GF-D8 (cell line): Measurements from ENCODE around the gene PAX7.
"Not testable (repeated sequence)": the region's sequence is repeated elsewhere in the genome, so short reads cannot be mapped to it uniquely, and the experiment has no call there.

Experiments
- DNase-seq: peaks from one replicate; lab custom pipeline; 2025; lab: John Stamatoyannopoulos, UW

The PAX7 gene

GRCh38 chr1:18730321-18730720 lies 99.7 kb downstream of the PAX7 start:
- no peak for DNase-seq

GRCh38 chr1:18731148-18731547 lies 100.5 kb downstream of the PAX7 start:
- no peak for DNase-seq

GRCh38 chr1:18731591-18732235 lies 101.1 kb downstream of the PAX7 start:
- no peak for DNase-seq

GRCh38 chr1:18732686-18733085 lies 102.0 kb downstream of the PAX7 start:
- no peak for DNase-seq

DNA sequence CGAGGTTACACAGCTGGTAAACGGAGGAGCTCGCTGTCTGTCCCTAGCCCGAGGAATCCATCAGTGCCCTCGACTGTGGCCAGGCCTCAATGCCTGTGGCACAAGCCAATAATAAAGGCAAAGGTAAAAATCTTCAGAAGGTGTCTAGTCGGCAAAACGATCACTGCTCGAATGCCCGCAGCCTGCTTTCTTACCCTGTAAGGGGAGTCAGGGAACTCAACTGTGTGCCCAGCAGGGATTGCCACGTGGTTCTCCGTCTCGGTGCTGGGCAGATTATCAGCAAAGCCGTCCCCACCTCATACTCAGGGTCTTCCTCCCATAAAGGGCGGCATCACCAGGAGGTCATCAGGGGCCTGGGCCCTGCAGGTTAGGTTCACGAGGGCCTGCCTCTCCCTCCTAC lies 103.4 kb downstream of the PAX7 start:
- DNase-seq = no peak

DNA sequence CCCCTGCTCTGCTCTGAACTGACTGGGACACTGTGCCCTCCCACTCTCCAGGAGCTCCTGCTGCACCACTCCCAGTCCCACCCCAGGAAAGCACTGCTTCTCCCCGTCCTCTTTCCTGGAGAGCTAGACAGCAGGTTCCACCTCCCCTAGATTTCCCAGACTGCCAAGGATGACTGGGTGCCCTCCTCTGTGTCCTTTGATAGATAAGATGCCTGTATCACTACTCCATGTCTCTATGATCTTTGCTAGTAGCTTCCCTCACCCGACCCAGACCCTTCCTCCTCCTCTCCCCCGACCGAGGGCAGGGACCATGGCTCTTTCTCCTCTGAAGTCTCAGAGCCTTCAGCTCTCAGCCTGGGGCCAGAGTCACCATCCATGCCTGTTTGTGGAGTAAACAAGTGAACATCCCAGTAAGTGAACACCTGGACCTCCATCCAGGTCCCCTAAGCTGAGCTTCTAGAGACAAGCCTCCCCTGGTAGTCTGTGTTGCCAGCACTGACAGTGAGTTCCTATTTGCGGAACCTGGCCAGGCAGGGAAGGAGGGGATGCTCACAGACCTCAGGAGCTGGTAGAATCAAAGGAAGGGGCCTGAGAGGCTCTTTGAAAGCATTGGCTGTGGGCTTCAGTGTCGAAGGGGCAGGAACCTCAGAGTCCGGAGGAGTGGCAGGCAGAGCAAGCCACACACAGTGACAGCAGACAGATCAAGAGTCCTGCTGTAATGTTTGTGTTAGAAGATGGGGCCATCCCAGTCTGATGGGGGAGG lies 104.0 kb downstream of the PAX7 start:
- DNase-seq = no peak

GRCh38 chr1:18735224-18735997 lies 104.8 kb downstream of the PAX7 start:
- no peak for DNase-seq

DNA sequence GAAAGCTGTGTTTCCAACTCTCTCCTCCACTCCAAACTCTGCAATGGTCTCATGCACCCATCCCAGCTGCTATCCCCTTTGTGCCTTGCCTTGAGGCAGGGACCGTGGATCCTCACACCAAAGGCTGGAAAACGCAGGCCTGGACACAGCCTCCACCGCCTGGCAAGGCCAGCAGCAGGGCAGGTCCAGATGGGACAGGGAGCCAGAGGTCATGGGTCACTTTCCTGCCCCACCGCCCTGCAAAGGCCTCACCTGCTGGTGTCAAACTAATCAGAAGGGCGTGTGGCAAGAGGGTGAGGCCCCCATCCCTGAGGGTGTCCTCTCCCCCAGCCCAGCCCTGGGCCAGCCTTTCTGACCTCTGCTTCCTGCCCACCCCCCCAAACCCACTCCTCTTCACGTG lies 106.3 kb downstream of the PAX7 start:
- DNase-seq = no peak

DNA sequence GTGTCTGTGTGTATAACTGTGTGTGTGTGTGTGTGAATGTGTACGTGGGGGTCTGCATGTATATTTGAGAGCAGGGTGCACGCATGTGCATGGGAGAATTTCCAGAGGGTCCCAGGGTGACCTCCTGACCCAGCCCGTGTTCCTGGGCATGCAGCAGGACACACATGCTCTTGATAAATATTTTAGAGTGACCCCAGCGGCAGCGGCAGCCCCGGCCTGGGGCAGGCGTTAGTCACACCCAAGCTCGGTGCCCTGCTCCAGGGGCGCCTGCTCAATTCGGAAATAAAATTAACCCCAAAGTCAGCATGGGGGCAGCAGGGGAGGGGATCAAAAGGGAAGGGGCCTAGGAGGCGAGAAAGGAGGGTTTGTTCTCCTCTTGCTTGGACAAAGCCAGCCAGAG lies 107.5 kb downstream of the PAX7 start:
- DNase-seq = no peak

DNA sequence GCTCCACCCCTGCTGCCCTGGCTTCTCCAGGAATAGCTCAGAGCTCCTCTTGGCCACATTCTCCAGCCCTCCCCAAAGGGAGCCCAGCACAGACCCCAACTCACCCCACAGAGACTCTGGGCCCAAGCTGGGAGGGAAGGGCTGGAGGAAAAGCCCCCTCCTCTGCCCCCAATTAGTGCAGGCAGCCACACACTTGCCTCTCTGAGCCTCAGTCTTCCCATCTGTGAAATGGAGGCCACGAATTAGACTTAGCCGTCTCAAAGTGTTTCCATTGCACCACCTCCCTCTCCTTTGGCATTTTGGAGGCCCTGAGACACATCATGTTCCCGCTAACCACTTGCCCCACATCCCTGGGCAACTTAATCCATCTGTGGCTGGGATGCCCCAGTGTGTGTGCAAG lies 108.0 kb downstream of the PAX7 start:
- no peak for DNase-seq

- DNase-seq = no peak
Measured at GRCh38 chr1:18739408-18739807, 108.8 kb downstream of the PAX7 start.

DNA sequence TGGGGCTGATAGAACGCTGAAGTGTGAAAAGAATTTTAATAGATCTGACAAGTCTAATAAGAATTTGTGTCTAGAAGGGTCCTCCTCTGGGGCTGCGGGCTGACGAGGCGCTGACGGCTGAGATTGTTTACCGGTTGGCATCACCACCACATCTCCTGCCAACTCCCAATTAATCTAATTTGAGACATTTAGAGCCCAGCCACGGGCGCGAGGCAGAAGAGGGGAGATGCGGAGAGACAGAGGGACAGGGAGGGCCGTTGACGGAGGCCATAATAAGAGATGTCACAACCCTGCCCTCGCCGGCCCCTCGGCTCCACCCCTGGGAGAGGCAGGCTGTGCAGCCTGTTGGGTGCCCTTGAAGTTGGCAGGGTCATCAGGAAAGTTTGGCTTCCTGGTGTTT lies 109.3 kb downstream of the PAX7 start:
- DNase-seq = no peak

- DNase-seq = no peak
Measured at GRCh38 chr1:18740617-18741016, 110.0 kb downstream of the PAX7 start.

GRCh38 chr1:18743233-18743632 lies 112.6 kb downstream of the PAX7 start:
- no peak for DNase-seq

- not testable (repeated sequence) for DNase-seq
Measured at GRCh38 chr1:18744381-18744780, 113.7 kb downstream of the PAX7 start.

- no peak for DNase-seq
Measured at GRCh38 chr1:18746981-18747380, 116.3 kb downstream of the PAX7 start.

GRCh38 chr1:18747671-18748070 lies 117.0 kb downstream of the PAX7 start:
- no peak for DNase-seq

GRCh38 chr1:18748435-18748834 lies 117.8 kb downstream of the PAX7 start:
- no peak for DNase-seq

DNA sequence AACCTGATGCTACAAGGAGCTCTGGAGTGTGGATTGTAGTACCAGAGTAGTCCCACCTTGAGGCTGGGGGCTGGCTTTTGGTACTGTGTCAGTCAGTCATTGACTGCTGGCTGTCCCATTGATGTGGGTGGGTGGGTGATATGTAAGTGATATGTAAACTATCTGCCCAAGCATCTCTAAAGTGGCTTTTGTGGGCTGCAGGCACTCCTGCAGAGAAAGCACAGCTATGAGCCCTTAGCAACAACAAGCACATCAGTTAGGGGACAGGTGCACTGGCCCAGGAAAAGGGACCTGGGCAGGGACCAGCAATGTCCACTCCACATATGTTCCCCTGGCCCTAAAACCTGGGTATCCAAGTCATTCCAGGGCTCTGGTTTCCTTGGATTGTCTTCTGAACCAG lies 118.9 kb downstream of the PAX7 start:
- DNase-seq = no peak

DNA sequence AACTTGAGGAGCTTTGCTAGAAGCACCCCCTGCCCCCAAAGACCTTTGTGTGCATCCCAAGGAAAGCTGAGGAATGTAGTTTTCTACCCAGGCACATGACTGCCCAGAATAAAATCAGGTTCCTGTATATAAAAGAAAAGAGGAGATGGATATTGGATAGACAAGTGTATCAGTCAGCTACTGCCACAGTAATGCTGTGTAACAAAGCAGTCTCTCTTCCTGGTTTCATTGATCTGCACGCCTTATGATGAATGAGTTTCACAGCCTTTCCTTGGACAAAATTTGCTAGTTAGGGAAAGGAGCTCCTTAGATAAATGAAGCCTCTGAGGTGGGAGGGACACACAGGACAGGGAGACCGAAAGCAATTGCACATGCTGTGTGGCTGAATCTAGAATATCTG lies 120.0 kb downstream of the PAX7 start:
- DNase-seq = no peak

- DNase-seq = no peak
Measured at GRCh38 chr1:18751425-18751824, 120.8 kb downstream of the PAX7 start.

- no peak for DNase-seq
Measured at GRCh38 chr1:18752409-18752808, 121.8 kb downstream of the PAX7 start.

GRCh38 chr1:18760156-18760555 lies 129.5 kb downstream of the PAX7 start:
- no peak for DNase-seq
